IMR-90 (cell line): ENCODE measurements around the gene ALX4. TPM values are rescaled to one million over a fixed set of nuclear protein-coding genes. Genes with fewer than 3 reads are reported as not detected.
A peak's percentile ranks its signal among the peaks of the same experiment; 100 is the strongest.

ENCODE experiments used
- ATAC-seq: fragments of 200-7000 bp; cut with Tn5 transposase; 2 replicates; pipeline ENCODE4 v1.9.1; 2020; ENCODE audit warnings: low read depth, mild to moderate bottlenecking, moderate library complexity
- Bru-seq: library from RNA; stranded (reverse); fragments of 400-500 nt; gene quantifications from one replicate; lab custom pipeline; 2021; lab: Mats Ljungman, UMichigan
- BruChase-seq, 2 experiments: library from RNA; stranded (reverse); fragments of 400-500 nt; gene quantifications; one replicate each; lab custom pipeline; 2021; lab: Mats Ljungman, UMichigan
- BruUV-seq: library from RNA; stranded (reverse); fragments of 400-500 nt; replicated peaks from 2 replicates; lab custom pipeline; 2021; lab: Mats Ljungman, UMichigan
- CTCF ChIA-PET: fragments of 300-600 bp; formaldehyde crosslinking; extraction: SDS; loops from one replicate; lab custom pipeline; 2021; ENCODE audit warnings: antibody characterized with exemption; lab: Yijun Ruan, JAX
- POLR2A ChIA-PET: fragments of 300-600 bp; sonication (Branson Sonifier 250); formaldehyde crosslinking; loops from one replicate; lab custom pipeline; 2022; ENCODE audit warnings: antibody characterized with exemption; ENCODE audit not compliant: unreplicated experiment; lab: Charles Lee
- DNase-seq: peaks from one replicate; pipeline ENCODE4 v3.0.0; 2013
- H2AFZ ChIP-seq: replicated peaks from 2 replicates; pipeline ENCODE3; 2013; ENCODE audit warnings: low read length, mild to moderate bottlenecking; ENCODE audit not compliant: poor library complexity
- H2AK5ac ChIP-seq: 2 replicates; pipeline ENCODE4 v1.6.1; 2013; ENCODE audit warnings: low read depth, low read length, inconsistent platforms
- H2AK9ac ChIP-seq: replicated peaks from 2 replicates; pipeline ENCODE3; 2013; ENCODE audit warnings: mild to moderate bottlenecking, low read depth, low read length, moderate library complexity; ENCODE audit not compliant: poor library complexity
- H2BK120ac ChIP-seq: 2 replicates; pipeline ENCODE4 v1.6.1; 2013; ENCODE audit warnings: low read depth, low read length, inconsistent platforms
- H2BK15ac ChIP-seq: 3 replicates; pipeline ENCODE4 v1.6.1; 2013; ENCODE audit warnings: low read depth, low read length, inconsistent platforms
- H2BK20ac ChIP-seq: 2 replicates; pipeline ENCODE4 v1.6.1; 2013; ENCODE audit warnings: low read depth, mild to moderate bottlenecking, inconsistent platforms, low read length, moderate library complexity
- H2BK5ac ChIP-seq: 2 replicates; pipeline ENCODE4 v1.6.1; 2013; ENCODE audit warnings: mild to moderate bottlenecking, low read depth, low read length, inconsistent platforms; ENCODE audit not compliant: poor library complexity, severe bottlenecking
- H3K14ac ChIP-seq: replicated peaks from 2 replicates; pipeline ENCODE4 v1.6.1; 2013; ENCODE audit warnings: low read depth, low read length, inconsistent platforms
- H3K18ac ChIP-seq: 2 replicates; pipeline ENCODE4 v1.6.1; 2013; ENCODE audit warnings: low read depth, low read length, control low read depth
- H3K23ac ChIP-seq: 2 replicates; pipeline ENCODE4 v1.6.1; 2013; ENCODE audit warnings: low read depth, low read length, inconsistent platforms
- H3K27ac ChIP-seq: 2 replicates; pipeline ENCODE4 v1.5.1; 2013; ENCODE audit warnings: mild to moderate bottlenecking, control low read depth, low read length; ENCODE audit not compliant: insufficient read depth
- H3K27me3 ChIP-seq: 2 replicates; pipeline ENCODE4 v1.6.1; 2013; ENCODE audit warnings: low read length; ENCODE audit not compliant: control insufficient read depth, insufficient read depth
- H3K36me3 ChIP-seq: 2 replicates; pipeline ENCODE4 v1.6.1; 2013; ENCODE audit warnings: low read length, mixed read lengths; ENCODE audit not compliant: control insufficient read depth, insufficient read depth
- H3K4ac ChIP-seq: 2 replicates; pipeline ENCODE4 v1.6.1; 2013; ENCODE audit warnings: low read depth, low read length, inconsistent platforms
- H3K4me1 ChIP-seq: 2 replicates; pipeline ENCODE4 v1.6.1; 2013; ENCODE audit warnings: low read length, mixed read lengths; ENCODE audit not compliant: control insufficient read depth, insufficient read depth
- H3K4me2 ChIP-seq: 2 replicates; pipeline ENCODE4 v1.6.1; 2013; ENCODE audit warnings: low read depth, mild to moderate bottlenecking, control low read depth, low read length, moderate library complexity
- H3K4me3 ChIP-seq: 2 replicates; pipeline ENCODE4 v1.5.1; 2013; ENCODE audit warnings: low read depth, mild to moderate bottlenecking, control low read depth, low read length, moderate library complexity; ENCODE audit not compliant: insufficient read depth
- H3K56ac ChIP-seq: 2 replicates; pipeline ENCODE4 v1.6.1; 2013; ENCODE audit warnings: low read length, inconsistent platforms; ENCODE audit not compliant: insufficient read depth; ENCODE audit errors: extremely low read depth
- H3K79me1 ChIP-seq, 2 experiments: 2 replicates each; pipeline ENCODE4 v1.6.1; 2013; ENCODE audit warnings: low read length in 2 of 2, inconsistent platforms in 1 of 2, low read depth in 1 of 2
- H3K9ac ChIP-seq: 2 replicates; pipeline ENCODE4 v1.6.1; 2013; ENCODE audit warnings: low read depth, low read length, control low read depth
- H3K9me1 ChIP-seq: 2 replicates; pipeline ENCODE4 v1.6.1; 2013; ENCODE audit warnings: low read length, inconsistent platforms; ENCODE audit not compliant: insufficient read depth
- H3K9me3 ChIP-seq: 2 replicates; pipeline ENCODE4 v1.6.1; 2013; ENCODE audit warnings: low read length; ENCODE audit not compliant: control insufficient read depth, insufficient read depth
- H4K20me1 ChIP-seq: 2 replicates; pipeline ENCODE4 v1.6.1; 2013; ENCODE audit warnings: low read length, inconsistent platforms; ENCODE audit not compliant: insufficient read depth
- H4K5ac ChIP-seq: 2 replicates; pipeline ENCODE4 v1.6.1; 2013; ENCODE audit warnings: mild to moderate bottlenecking, low read depth, low read length, control low read depth
- H4K8ac ChIP-seq, 2 experiments: 2 replicates each; pipeline ENCODE4 v1.6.1; 2013; ENCODE audit warnings: low read depth in 2 of 2, low read length in 2 of 2, control low read depth in 1 of 2, inconsistent platforms in 1 of 2
- H4K91ac ChIP-seq: 2 replicates; pipeline ENCODE4 v1.6.1; 2013; ENCODE audit warnings: low read depth, low read length, inconsistent platforms; ENCODE audit not compliant: insufficient read depth
- BHLHE40 ChIP-seq: fragments of 150-350 bp; IDR thresholded peaks from 2 replicates; pipeline ENCODE4 v1.6.1; 2016; ENCODE audit warnings: mild to moderate bottlenecking, low read depth, low read length
- CEBPB ChIP-seq: IDR thresholded peaks from 2 replicates; pipeline ENCODE4 v1.6.1; 2012; ENCODE audit warnings: low read depth, low read length, improper control_type of control experiment
- ELK1 ChIP-seq: fragments of 150-350 bp; IDR thresholded peaks from 2 replicates; pipeline ENCODE4 v1.6.1; 2016; ENCODE audit warnings: low read depth, mild to moderate bottlenecking, low read length, moderate library complexity, borderline replicate concordance
- MAFK ChIP-seq: IDR thresholded peaks from 2 replicates; pipeline ENCODE4 v1.6.1; 2012; ENCODE audit warnings: low read depth, low read length, improper control_type of control experiment
- NFE2L2 ChIP-seq: fragments of 150-350 bp; IDR thresholded peaks from 2 replicates; pipeline ENCODE4 v1.6.1; 2016; ENCODE audit warnings: low read depth, mild to moderate bottlenecking, low read length
- RCOR1 ChIP-seq: IDR thresholded peaks from 2 replicates; pipeline ENCODE4 v1.6.1; 2012; ENCODE audit warnings: mild to moderate bottlenecking, low read length, improper control_type of control experiment; ENCODE audit not compliant: insufficient replicate concordance
- SMC3 ChIP-seq: fragments of 150-350 bp; IDR thresholded peaks from 2 replicates; pipeline ENCODE4 v1.6.1; 2016; ENCODE audit warnings: low read depth, mild to moderate bottlenecking, antibody characterized with exemption, low read length, moderate library complexity
- WGBS, 2 experiments: methylation state at CpG; one replicate each; pipeline versions ENCODE4 v1.1.5 to v1.1.7; 2013; ENCODE audit warnings: missing lambda C conversion rate in 2 of 2; ENCODE audit not compliant: insufficient read length in 1 of 2; ENCODE audit errors: extremely low coverage in 2 of 2; 5-methylcytosine and 5-hydroxymethylcytosine counted together
- dilution Hi-C: fragments of 300-500 bp; cut with HindIII; formaldehyde crosslinking; loops from one replicate; pipeline ENCODE4 v1.14.3; 2018; ENCODE audit warnings: low sequenced_read_pairs; ENCODE audit not compliant: unreplicated experiment
- in situ Hi-C: fragments of 300-500 bp; cut with MboI; formaldehyde crosslinking; loops from 3 replicates; pipeline ENCODE4 v1.14.3; 2019; ENCODE audit warnings: low sequenced_read_pairs, inconsistent platforms, mixed read lengths
- intact Hi-C: fragments of 100-400 bp; cut with micrococcal nuclease; formaldehyde crosslinking; loops from 2 replicates; pipeline ENCODE4 v1.10.0; 2022
- long read RNA-seq: library from polyadenylated mRNA; unstranded; transcript quantifications from one replicate; pipeline ENCODE4 v2.0.0, GENCODE V29; 2021; ENCODE audit not compliant: unreplicated experiment
- polyA plus RNA-seq, 3 experiments: library from polyadenylated mRNA; depleted of rRNA; stranded (reverse); fragments of >200 nt; gene quantifications; 2 replicates each; pipeline ENCODE4 v1.2.3, GENCODE V29; 2012; ENCODE audit warnings: low replicate concordance in 1 of 3
- total RNA-seq: library from RNA; depleted of rRNA; stranded (reverse); fragments of >200 nt; gene quantifications from 2 replicates; pipeline ENCODE4 v1.2.3, GENCODE V29; 2012; rRNA removed

The ALX4 gene
- not detected in 2 replicates for total RNA-seq
- polyA plus RNA-seq (2012; rRNA removed): not detected in 2 replicates
- polyA plus RNA-seq (2012; cell fraction: cytosol; rRNA removed): not detected in 2 replicates
- polyA plus RNA-seq (2012; cell fraction: nucleus; rRNA removed; ENCODE audit: low replicate concordance): not detected in 2 replicates
- Bru-seq, nascent RNA: percentile 4 among the genes with signal in this experiment
- BruChase-seq, experiment 1, labeled RNA remaining after a 6-hour chase: not detected
- not detected for BruChase-seq, experiment 2, labeled RNA remaining after a 2-hour chase
- long read RNA-seq: 0 reads

- Histone ChIP-seq H3K9ac (no peak within 1 kb of the TSS), H3K79me1 (no peaks in the 10 kb centered on the region), H3K23ac (no peak within 1 kb of the TSS), H3K4me1 (peaks cover 2% of the 10 kb centered on the region; the same call in 1 of the 2 replicates), H3K4me3 (no peak within 1 kb of the TSS), H3K18ac (no peak within 1 kb of the TSS), H3K9me3 (peaks cover 12% of the 10 kb centered on the region), H4K91ac (no peak within 1 kb of the TSS), H4K5ac (no peak within 1 kb of the TSS), H2BK120ac (no peak within 1 kb of the TSS), H2BK5ac (no peak within 1 kb of the TSS), H2AFZ (peak within 1 kb of the TSS; percentile 54), H3K14ac (no peak within 1 kb of the TSS), H2BK15ac (no peak within 1 kb of the TSS), H3K27ac (no peak within 1 kb of the TSS), H2AK5ac (no peak within 1 kb of the TSS), H3K36me3 (no peaks in the 10 kb centered on the region), H4K8ac (no peak within 1 kb of the TSS), H3K4ac (no peak within 1 kb of the TSS), H2AK9ac (no peak within 1 kb of the TSS), H3K56ac (no peak within 1 kb of the TSS), H2BK20ac (no peak within 1 kb of the TSS), H3K27me3 (peaks cover 98% of the 10 kb centered on the region), H3K4me2 (peak within 1 kb of the TSS; percentile 7; the same call in 1 of the 2 replicates), H4K20me1 (0 out of 2 replicates have a peak, but pooled peaks cover 3% of the 10 kb centered on the region), H3K9me1 (no peaks in the 10 kb centered on the region)
- intact Hi-C loops (no loop called here), in situ Hi-C loops (no loop called here), dilution Hi-C loops (no loop called here)
- CTCF ChIA-PET: interaction anchor here (0.6 kb wide), 1 partner anchor 15 kb away, joined by 3 read pairs; no protein-coding TSS in a partner anchor
- TF ChIP-seq RCOR1: no peak
- no peak for TF ChIP-seq CEBPB
- TF ChIP-seq NFE2L2: no peak
- TF ChIP-seq ELK1: no peak
- TF ChIP-seq SMC3: no peak
- TF ChIP-seq MAFK: no peak
- no peak for TF ChIP-seq BHLHE40
- BruUV-seq: no TSS peak
- POLR2A ChIA-PET: no interaction called here
- ATAC-seq (peak; percentile 69), DNase-seq (no peak)
- 0% methylated on average over 36 of the region's 71 CpGs; no CpG with 5 or more reads in 1 of the 2 experiments for WGBS, 2 experiments
These were observed at the start of gene ALX4 for GRCh38 chr11:44309478-44310205. TSS of gene ALX4 (minus strand) at chr11:44310139. CDS start at chr11:44310062, 77 bp downstream.
